ENCODE results near the gene SCN3A.

GRCh38 chr2:165057931-165058330 lies 145.9 kb downstream of the SCN3A start:
- TF ChIP-seq TAF1 (IDR thresholded peaks at IDR 0.05; ENCODE audit: borderline replicate concordance, insufficient read depth, low read length) (no peak), SIN3A (IDR thresholded peaks at IDR 0.05; ENCODE audit: borderline replicate concordance, insufficient read depth, low read length) (no peak), POLR2AphosphoS5 (IDR thresholded peaks at IDR 0.05; ENCODE audit: low read depth, low read length) (no peak), REST (IDR thresholded peaks at IDR 0.05; ENCODE audit: insufficient read depth in 1 of 2, low read depth in 2 of 2, low read length in 2 of 2) (no peak)

Data from PFSK-1 (cell line).